Activated CD8-positive, alpha-beta memory T cell treated with anti-CD3 and anti-CD28 coated beads, Interleukin-2, amount 50 U/mL, for 4 hours (primary cell): Measurements from ENCODE around the gene ZMIZ1.

Source experiments
- DNase-seq: peaks from one replicate; pipeline ENCODE4 v3.0.0-alpha.2; 2020

Gene ZMIZ1

DNA sequence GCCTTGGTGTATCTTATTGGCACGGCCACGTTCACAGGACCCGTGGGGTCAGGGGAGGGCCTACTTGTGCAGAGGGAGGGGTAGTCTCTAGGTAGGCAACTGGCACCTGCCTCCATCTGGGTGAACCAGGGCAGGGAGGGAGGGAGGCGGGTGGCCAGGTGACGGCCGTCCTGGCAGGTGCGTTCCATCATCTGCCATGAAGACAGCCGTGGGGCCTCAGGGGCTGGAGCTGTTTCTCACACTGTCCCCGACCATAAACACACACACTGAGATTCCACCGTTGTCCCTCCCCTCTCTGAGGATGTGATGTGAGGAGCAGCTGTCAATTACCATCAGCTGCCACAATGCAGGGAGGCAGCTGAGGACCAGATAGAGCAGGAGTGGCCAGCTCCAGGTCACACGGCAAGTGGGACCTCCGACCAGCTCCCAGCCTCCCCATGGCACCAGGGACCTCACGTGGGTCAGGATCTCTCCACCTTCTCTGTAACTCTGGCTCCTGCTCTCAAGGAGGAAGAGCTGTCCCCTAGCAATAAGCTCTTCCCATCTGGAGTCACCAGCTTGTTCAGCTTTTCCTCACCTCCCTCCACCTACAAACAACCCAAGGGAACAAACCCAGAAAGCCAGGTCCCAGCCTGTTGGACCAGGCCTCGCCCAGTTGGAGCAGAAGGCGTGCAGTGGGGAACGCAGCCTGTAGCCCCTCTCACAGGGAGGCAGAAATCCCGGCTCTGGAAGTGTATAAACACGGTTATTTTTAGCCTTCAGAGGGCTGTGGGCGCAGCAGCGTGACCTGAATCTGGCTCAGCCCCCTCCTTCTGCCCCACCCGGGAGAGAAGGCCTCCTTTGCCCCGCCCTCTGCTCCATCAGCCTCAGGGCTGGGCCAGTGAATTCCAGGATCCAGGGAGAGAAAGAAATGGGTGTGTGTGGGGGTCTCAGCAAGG lies 33.1 kb downstream of the ZMIZ1 start:
- DNase-seq = no peak

DNA sequence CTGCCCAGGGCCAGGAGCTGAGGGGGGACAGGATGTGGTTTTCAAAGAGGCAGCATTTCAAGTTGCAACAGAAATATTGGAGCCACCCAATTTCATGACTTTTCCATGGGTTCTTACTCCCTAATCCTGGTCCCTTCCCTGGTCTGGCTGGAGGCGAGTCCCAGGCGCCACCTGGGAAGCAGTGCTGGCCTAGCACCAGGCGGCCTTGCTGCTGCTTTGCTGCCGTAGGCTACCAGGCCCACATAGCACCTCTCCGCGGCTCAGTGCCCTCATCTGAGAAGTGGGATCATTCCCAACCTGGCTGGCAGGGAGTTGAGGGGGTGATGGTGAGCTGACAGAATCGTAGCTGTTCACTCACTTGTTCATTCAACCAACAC lies 33.7 kb downstream of the ZMIZ1 start:
- no peak for DNase-seq

DNA sequence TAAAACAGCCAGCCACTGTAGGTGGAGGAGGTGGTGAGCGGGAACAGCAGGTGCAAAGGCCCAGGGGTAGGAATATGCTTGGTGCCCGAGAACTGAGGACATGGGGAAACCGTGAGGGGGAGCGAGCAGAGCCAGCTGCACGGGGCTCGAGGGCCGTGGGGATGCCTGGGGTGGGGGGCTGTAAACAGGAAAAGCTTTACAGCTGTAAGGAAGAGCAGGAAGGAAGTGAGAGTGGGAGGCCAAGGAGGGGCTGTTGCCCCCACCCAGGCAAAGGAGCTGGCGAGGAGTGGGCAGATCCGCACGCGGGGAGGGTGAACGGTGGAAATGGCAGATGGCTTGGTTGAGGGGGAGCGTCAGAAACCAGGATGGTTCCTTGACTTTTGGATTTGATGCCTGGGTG lies 34.4 kb downstream of the ZMIZ1 start:
- DNase-seq = no peak

DNA sequence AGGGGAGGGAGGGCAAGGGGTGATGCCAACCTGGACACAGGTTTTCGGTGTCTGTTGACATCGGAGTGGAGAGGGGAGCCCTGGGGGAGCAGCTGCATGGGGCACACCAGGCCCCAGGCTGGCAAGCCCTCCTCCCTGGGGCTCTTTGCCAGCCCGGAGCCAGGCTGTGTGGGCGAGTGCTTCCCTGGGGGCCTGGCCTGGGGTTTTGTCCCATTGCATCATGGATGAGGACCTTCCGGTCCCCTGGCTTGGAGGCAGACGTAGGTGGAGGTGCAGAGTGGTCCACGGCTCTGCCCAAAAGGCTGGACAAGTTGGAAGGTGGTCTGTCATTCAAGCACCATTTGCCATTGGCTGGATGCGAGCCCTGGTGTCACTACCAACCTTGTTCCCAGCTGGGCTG lies 34.8 kb downstream of the ZMIZ1 start:
- no peak for DNase-seq

DNA sequence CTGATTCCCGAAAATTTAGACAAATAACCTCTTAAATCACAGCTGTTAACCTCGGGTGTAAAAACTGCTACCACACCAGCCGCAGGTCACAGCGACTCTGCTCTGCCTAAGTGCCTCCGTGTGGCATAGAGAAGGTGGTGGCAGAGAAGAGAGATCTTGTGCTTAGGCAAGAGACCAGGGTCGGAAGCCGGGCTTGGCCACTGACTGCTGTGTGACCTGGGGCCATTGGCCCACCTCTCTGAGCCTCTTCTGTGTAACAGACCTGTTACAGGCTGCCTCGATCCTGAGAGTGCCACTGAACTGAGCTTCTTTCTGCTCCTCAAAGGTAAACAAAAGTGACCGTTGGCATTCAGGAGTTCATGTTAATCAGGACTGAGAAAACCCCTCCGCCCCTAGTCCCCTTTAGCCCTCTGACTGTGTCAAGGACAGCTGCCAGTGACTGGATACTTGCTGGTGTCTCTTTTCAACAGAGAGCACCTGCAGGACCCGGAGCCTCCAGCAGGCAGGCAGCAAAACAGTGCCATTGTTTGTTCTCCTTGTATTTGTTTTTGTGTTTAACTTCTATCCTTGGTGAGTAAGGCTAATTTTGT lies 36.5 kb downstream of the ZMIZ1 start:
- DNase-seq = no peak

DNA sequence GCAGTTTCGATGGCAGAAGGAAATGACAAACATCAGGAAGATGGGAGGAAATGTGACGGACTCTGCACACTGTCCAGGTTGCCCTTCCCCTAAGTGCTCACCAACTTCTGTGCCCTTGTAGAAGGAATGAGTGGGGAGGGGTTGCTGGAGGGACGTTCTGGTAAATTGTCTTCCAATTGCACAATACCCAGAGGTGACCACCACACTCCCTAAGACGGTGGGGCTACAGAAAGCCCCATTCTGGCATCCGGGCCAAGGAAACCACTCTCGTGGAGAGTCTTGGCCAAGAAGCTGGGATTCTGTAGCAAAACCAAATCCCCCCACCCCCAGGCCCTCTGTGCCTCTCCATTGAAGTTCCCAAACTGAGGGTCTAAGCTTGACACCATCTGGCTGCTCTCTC lies 37.1 kb downstream of the ZMIZ1 start:
- DNase-seq = no peak

DNA sequence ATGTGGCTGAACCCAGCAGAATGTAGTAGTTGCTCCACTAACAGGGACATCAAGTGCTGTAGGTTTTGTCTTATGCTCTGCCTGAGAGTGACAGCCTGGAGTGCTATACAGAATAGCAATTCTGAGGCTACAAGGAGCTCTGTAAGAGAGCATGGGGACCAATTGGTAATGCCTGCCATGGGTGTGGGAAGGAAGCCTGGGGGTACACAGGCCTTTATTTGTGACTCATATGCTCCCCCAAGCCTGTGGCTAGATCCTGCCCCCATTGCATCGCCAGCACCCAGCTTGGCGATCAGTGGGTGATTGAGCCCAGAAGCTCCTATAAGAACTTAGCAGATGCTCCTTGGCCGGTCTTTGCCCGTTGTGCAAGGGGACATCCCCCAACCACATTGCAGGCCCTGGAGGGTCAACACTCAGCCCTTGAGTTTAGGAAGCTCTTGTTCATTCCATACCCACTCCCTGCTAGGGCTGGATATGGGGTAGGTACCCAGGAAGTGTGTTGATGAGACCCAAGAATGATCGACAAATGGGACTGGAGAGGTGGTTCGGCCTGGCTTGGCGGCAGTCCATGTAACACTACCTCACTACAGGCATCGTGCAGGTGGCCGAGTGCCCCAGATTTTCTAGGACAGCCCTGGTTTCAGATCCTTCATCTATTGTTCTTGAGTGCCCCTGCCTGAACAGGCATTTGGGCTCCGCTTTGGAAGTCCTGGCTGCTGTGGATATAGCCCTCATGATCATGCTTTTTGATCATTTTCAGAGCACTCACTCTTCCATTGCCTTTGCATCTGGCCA lies 37.7 kb downstream of the ZMIZ1 start:
- no peak for DNase-seq

DNA sequence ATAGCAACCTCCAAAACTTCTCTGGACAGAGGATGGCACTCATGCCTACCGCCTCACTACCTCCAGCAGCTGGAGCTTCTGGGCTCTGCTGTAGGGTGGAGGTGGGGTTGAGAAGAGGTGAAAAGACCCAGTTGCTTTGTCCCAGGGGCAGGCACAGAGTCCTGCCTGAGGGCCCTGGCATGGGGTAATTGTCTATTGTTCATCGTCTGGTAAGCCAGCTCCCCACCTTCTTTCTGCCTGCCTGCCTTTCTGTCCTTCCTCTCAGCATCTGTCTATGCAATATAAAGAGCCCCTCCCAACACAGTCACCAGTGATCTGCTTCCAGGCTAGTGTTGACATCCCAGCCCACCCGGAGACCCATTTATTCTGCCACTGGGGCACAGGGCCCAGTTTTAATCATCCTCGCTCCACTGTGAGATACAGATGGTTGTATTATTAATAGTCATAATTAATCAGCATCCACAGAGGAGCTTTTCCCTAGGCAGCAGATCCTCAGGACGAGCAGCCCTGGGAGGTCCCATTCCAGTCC lies 39.0 kb downstream of the ZMIZ1 start:
- DNase-seq = no peak

DNA sequence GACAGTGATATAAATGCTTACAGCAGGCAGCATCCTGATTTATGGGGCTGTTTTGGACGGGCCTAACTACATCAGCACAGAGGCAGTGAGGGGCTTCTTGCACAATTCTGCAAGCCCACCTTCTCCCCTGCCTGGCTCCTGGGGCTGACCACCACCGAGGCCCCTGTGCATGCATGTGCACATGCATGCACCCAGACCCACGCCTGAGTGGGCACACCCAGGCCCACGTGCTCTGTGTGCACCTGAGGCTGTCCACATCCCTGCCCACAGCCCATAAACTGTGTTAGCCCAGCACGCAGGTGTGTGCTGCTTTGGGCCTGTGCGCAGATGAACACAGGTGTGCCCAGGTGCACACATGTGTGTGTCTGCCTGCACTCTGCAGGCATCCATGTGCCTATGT lies 40.0 kb downstream of the ZMIZ1 start:
- no peak for DNase-seq

DNA sequence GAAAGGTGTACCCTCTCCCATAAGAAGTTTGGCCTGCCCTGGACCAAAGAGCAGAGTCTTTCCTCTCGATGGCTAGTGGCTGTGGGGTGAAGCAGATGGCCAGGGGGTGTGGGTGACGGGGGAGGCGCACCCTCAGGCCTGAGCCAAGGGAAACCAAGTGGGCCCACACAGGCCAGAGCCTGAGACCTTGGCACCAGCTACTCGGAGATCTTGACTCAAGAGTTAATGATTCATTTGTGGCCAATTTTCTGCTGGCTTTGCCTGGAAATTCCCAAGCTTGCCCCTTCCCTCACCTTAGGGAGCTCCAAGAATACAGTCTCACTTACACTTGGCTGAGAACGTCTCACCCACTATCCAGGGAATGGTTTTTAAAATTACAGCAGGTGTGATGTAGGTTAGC lies 42.7 kb downstream of the ZMIZ1 start:
- DNase-seq = no peak

DNA sequence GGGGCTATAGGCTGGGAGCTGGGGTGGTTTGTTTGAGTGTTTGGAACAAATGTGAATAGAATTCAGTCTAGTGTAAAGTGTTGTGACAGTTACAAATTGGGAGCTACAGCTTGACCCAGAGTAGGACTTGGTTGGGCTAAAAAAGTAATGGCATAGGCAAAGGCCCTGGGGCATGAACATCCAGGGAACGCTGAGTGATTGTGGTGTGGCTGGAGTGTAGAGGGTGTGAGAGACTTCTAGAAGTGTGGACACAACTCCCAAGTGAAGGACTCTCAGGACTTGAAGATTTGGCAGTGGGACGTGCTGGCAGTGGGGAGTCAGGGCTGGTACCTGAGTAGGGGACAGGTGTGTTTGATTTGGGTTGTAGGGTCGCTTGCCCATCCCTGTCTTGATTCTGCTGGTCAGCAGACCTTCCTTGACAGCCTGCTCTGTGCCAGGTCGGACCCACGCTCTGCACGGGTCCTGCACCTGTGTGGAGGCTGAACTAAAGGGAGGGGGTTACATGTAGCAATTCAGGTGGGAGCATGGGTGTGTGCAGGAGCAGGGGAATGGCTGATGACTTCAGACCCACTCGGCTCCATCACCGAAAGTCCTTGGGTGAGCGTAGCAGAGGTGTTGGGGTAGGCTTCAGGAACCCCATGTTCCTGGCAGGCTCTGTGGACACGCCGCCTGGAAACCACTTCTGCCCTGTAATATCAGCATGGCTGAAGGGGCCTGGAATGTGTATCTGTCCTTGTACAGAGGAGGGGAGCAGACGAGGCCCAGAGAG lies 43.3 kb downstream of the ZMIZ1 start:
- DNase-seq = no peak

DNA sequence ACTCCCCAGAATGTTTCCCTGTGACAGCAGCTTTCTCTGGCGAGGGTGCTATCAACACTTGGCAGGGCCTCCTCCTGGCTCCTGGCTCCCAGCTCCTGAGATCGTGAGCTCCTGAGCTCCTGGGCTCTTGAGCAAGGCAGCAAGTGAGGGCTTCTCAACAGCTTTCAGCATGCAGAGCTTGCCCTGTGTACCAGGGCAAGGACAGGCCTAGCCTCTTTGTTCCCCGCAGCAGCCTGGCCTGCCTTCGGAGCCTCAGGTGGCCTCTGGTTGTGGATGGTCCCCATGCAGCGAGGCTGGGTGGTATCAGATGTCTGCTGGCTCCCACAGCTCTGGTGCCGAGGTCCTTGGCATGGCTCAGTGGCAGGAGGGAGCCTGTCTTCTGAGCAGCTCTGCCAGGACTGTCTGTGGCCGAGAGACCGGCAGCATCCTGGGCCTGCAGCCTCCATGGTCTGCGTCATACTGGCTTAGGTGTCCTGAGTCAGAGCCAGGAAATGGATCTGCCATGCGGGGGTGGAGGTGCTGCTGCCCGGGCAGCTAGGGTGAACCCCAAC lies 44.2 kb downstream of the ZMIZ1 start:
- no peak for DNase-seq

DNA sequence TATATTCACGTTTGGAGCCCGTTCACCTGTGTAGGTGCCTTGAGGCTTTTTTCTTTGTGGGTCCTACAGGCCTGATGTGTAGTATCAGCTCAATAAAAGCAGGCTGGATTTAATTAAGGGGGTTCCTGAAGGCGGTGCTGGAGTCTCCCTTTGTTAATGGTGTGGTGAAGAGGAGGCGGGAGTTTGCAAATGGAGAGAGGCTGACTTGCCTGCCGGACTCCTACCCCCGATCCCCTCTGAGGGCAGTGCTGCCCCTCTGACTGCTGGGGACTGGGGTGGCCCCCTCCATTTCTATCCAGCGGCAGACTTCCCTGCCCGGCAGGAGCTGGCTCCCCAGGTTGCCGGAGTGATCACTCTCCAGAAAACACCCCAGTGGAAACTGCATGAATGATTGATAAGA lies 45.1 kb downstream of the ZMIZ1 start:
- DNase-seq = no peak

DNA sequence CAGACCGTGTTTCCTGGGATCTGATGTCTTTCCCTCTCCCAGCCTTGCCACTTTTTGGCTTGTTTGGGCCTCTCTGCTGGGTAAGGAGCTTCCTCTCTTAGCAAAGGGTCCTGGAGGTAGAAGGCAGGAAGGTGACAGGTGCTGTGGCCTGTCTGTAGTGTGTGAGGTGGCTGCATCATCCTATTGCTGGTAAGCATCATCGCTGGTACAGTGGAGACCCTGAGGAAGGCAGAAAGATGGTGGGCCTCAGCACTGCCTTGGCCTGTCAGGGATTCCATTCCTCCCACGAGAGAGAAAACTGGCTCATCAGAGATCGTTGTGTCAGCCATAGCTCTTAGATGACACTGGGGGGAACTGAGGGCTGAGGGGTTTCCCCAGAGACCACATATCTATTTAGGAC lies 46.5 kb downstream of the ZMIZ1 start:
- no peak for DNase-seq

DNA sequence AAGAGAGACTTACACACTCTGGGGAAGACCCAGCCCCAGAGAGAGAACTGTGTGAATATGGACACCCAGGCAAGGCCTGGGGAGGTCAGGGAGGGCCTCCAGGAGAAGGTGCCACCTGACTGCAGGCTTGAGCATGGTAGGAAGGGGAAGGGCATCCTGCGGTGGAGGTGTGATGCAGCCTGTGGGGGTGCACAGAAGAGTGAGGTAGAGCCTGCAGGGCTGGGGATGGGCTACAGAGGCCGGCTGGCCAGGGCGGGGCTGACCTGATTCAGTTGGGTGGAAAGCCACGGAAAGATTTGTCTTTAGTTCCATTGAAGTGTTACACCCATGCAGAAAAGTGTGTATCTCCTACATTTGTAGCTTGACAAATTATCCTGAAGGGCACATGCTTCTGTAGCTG lies 47.6 kb downstream of the ZMIZ1 start:
- DNase-seq = no peak

DNA sequence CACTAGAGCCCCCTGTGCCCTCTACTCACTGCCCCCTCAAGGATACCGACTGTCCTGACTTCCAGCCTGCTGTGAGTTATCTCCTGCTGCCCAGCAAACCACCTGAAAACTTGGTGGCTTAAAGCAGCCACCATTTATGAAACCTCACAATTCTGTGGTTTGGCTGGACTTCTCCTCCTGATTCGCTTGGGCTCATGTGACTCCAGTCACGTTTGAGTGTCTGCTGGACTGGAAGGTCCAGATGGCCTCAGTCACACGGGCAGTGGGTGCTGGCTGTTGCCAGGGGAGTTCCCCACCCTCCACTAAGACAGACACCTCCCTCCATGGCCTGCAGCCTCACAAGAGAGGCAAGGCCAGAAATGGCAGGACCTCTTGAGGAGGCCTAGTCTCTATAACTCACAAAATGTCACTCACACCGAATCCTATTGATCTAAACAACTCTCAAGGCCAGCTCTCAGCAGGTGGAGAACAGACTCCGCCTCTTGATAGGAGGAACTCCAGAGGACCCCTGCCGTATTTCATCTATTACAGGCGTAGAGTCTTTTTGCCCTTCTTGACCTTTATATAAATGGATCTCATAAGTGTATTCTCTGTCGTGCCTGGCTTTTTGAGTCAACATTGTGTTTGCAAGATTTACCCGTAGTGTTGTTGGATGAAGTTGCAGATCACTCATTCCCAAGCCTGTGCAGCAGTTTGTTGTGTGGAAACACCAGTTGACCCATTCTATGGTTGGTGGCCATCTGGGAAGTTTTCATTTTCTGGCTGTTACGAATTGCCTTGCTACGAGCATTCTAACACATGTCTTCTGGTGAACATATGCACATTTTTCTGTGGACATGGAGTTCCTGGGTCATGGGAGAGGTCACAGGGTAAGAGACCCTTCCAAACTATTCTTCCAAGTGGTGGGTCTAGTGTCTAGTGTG lies 48.3 kb downstream of the ZMIZ1 start:
- no peak for DNase-seq

DNA sequence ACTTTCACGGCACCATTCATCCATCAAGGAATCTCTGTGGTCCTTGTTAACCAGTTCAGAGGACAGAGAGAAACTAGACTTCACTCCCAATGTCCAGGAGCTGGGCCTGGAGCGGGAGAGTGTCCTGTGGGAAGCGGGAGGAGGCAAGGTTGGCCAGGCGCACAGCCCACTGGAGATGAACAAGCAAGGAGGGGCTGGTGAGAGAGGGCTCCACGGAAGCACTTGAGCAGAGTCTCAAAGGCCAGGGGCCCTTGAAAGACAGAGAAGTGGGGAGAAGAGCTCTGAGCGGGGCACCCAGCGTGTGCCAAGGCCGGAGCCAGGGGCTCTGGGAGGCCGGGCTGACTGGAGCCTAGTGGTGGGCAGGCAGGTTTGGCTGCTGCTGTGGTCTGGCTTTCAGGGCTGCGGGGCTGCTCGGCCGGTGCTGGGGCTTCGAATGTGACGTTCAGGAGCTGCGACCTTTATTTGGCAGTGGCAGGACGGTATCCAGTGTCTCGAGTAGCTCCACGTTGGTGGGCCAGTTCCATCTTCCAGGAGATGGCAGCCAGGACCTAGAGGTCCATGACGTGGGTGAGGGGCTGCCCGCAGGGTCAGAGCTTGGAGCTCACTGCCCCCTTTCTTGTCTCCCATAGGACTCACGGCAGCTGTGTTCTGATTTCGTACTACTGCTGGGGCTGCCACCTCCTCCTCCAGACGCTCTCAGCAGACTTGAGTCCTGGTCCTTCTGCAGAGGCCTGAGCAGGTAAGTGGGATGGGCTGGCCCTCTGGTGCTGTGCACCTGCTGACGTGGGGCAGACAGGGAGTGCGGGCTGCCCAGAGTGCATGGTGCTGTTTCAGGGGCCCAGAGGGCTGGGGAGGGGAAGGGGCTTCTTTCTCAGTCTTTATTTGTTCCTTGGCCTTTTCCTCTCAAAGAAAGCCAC lies 49.8 kb downstream of the ZMIZ1 start:
- no peak for DNase-seq

DNA sequence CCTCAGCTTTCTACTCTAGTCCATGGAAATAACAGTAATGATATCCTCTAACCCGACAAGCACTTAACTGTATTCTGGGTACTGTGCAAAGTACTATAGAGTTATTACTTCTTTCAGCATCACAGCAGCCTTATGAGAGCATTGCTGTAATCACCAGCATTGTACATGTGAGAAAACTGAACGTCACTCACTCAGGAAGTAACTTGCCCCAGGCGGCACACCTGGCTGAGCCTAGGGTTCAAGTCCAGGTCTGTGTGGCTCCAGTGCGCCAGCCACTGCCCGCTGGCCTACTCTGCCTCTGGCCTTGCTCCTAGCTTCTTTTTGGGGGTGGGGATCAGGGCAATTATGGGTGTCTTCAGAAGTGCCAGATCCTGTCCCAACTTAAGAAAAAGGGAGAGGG lies 50.5 kb downstream of the ZMIZ1 start:
- DNase-seq = no peak

DNA sequence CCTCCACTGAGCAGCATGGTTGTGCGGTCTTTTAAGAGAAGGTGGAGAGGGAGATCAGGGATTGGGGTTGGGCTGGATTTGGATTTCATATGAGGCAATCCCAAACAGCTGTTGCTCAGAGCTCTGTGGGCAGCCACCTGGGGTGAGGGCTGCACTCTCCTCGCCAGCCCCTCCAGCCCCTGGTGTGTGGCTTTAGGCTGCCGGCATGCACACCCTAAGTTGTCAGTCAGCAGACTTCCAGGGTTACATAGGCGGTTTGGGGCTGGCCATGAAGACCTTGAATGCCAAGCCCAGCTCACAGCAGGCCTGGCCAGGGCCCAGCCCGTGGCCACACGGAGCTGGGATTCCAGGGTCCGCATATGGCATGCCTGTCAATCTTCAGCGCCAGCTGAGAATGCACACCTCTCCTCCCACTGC lies 54.8 kb downstream of the ZMIZ1 start:
- no peak for DNase-seq

DNA sequence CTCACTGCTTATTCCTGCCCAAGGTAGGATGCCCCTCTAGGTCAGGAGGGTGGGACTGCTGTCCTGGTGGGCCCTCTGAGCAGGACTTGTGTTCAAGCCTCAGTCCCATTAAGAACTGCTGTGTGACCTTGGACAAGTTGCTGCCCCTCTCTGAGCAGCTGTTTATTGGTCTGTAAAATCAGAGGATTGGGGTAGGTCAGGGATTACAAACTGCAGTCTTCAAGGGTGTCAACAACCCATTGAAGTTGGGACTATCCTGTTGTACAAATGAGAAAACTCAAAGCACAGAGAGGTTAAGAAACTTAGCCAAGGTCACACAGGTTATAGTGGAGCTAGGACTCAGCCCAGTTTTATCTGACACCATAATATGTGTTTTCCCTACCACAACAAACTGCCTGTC lies 55.3 kb downstream of the ZMIZ1 start:
- DNase-seq = no peak
